ENCODE measurements around the gene GAB1.

The GAB1 gene

DNA sequence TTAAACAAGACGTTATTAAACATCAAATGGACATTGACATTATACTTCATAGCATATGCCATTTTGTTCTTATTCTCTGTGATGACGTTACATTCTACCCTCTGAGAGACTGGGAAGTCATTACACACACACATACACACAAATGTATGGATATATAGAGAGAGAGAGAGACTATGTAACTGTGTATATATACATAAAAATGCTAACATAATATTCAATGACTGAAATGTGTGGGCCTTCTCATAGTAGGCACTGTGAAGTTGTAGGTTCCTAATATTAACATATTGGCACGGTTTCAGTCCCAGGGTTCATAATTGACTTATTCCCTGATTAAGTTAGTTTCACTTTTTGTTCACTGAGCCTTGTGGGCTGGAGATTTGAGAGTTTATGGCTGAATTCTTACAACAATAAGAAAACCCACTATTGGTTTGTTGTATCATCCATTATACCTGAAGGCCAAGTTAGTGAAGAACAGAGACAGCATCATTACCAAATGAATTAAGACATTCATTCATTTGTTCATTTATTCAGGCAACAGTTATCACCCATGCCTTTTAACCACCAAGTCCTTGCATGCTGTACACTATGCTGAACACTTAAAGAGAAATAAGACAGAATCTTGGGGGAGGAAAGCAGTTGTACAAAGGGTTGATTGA is 68.5 kb downstream of the GAB1 start:
- TF ChIP-seq POLR2A (IDR thresholded peaks at IDR 0.05; ENCODE audit: extremely low read depth, insufficient read length) (no peak), MYC (IDR thresholded peaks at IDR 0.05; ENCODE audit: low read depth, low read length) (no peak), MAX (IDR thresholded peaks at IDR 0.05; ENCODE audit: low read depth, low read length) (no peak)
- TF ChIP-seq, protein P1, sequence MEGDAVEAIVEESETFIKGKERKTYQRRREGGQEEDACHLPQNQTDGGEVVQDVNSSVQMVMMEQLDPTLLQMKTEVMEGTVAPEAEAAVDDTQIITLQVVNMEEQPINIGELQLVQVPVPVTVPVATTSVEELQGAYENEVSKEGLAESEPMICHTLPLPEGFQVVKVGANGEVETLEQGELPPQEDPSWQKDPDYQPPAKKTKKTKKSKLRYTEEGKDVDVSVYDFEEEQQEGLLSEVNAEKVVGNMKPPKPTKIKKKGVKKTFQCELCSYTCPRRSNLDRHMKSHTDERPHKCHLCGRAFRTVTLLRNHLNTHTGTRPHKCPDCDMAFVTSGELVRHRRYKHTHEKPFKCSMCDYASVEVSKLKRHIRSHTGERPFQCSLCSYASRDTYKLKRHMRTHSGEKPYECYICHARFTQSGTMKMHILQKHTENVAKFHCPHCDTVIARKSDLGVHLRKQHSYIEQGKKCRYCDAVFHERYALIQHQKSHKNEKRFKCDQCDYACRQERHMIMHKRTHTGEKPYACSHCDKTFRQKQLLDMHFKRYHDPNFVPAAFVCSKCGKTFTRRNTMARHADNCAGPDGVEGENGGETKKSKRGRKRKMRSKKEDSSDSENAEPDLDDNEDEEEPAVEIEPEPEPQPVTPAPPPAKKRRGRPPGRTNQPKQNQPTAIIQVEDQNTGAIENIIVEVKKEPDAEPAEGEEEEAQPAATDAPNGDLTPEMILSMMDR (IDR thresholded peaks at IDR 0.05; ENCODE audit: low read depth, low read length): no peak
- DNase-seq (ENCODE audit: low read depth): no peak
- no peak overlapping the region for H3K4me3 ChIP-seq (ENCODE audit: low read depth, low read length)

DNA sequence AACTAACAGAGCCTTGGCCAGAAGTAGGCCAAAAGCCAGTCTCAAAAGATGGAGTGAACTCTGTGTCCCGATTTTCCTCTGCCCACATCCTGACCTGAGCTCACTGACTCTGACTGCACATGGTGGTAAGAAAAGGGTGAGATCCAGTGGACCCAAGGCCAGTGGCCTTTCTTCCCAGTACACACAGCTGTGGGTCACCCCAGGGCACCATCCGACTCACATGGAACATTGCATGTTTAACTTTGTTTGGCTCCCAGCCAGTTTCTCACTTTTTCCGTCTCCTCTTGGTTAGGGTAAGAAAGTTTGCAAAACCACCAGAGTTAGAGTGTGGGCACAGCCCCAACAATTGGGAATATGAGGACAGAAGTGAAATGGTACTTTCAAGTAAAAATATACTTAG is 69.8 kb downstream of the GAB1 start:
- TF ChIP-seq MYC (IDR thresholded peaks at IDR 0.05; ENCODE audit: low read depth, low read length) (no peak), MAX (IDR thresholded peaks at IDR 0.05; ENCODE audit: low read depth, low read length) (no peak), POLR2A (IDR thresholded peaks at IDR 0.05; ENCODE audit: extremely low read depth, insufficient read length) (no peak)
- TF ChIP-seq, protein P1 (IDR thresholded peaks at IDR 0.05; ENCODE audit: low read depth, low read length): no peak
- no peak for DNase-seq (ENCODE audit: low read depth)
- H3K4me3 ChIP-seq (ENCODE audit: low read depth, low read length): no peak overlapping the region

GRCh38 chr4:143407474-143407873 is 70.8 kb downstream of the GAB1 start:
- no peak for DNase-seq (ENCODE audit: low read depth)
- no peak overlapping the region for H3K4me3 ChIP-seq (ENCODE audit: low read depth, low read length)
- TF ChIP-seq POLR2A (IDR thresholded peaks at IDR 0.05; ENCODE audit: extremely low read depth, insufficient read length): no peak

- no peak for DNase-seq (ENCODE audit: low read depth)
- TF ChIP-seq MAX (IDR thresholded peaks at IDR 0.05; ENCODE audit: low read depth, low read length): no peak
- no peak for TF ChIP-seq POLR2A (IDR thresholded peaks at IDR 0.05; ENCODE audit: extremely low read depth, insufficient read length)
- no peak for TF ChIP-seq MYC (IDR thresholded peaks at IDR 0.05; ENCODE audit: low read depth, low read length)
- TF ChIP-seq, protein P1 (IDR thresholded peaks at IDR 0.05; ENCODE audit: low read depth, low read length): no peak
- no peak overlapping the region for H3K4me3 ChIP-seq (ENCODE audit: low read depth, low read length)
Observed at GRCh38 chr4:143407888-143408287, 71.2 kb downstream of the GAB1 start.

DNA sequence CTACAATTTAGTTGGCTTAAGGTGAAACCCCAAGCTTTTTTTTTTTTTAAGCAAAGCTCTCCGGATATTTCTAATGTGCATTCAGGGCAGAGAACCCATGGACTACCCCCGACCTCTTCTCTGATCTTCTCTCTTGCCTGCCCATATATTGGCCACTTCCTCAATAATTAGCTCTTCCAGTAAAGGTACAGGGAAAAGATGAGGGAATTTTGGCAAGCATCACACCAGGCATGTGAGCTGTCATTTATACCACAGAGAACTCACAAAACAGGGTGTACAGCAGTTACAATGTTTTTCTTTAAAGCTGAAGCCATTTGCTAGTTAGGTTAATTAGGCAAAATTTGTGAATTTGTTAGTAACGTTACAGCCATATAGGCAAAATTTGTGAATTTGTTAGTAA is 73.3 kb downstream of the GAB1 start:
- no peak overlapping the region for H3K4me3 ChIP-seq (ENCODE audit: low read depth, low read length)
- DNase-seq (ENCODE audit: low read depth): no peak
- TF ChIP-seq MYC (IDR thresholded peaks at IDR 0.05; ENCODE audit: low read depth, low read length) (no peak), MAX (IDR thresholded peaks at IDR 0.05; ENCODE audit: low read depth, low read length) (no peak), POLR2A (IDR thresholded peaks at IDR 0.05; ENCODE audit: extremely low read depth, insufficient read length) (no peak)
- TF ChIP-seq, protein P1 (IDR thresholded peaks at IDR 0.05; ENCODE audit: low read depth, low read length): no peak

DNA sequence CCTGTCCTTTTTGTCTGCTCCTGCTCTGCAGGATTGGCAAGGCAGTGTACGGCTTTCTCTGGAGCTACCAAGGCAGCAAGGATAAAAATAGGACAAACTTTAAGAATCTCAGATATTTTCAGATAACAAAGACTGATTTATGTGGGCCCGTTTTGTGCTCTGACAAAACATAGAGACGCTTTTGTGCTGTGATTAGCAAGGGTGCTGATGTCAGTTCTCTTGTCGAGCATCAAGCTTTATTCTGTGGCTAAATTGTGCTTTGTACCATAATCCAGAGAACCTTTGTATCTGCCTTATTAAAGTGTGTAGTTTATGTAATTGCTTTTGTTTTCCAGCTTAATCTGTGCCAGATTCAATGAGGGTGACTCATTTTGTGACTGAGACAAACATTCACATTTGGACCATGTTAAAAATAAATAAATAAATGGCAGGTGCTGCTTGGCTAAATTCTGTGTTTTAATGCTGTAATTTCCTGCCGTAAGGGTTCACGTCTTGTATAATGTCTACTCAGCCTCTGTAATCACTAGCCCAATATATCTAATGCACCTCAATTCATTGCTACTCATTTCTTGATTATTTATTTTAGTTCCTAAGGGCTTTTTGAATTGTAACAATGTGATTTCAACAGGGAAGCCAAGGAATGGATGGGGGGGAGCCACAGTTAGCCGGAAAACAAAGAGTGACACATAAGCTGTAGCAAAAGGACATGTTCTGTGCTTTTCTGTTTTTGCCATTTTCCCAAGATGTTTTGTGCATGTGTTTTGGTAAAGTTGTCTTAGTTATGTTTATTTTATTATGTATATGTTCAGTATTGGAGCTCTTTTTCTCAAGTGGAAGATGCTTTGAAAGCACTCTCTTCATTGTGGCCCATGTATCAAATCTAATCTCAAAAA is 75.1 kb downstream of the GAB1 start:
- TF ChIP-seq MAX (IDR thresholded peaks at IDR 0.05; ENCODE audit: low read depth, low read length) (no peak), POLR2A (IDR thresholded peaks at IDR 0.05; ENCODE audit: extremely low read depth, insufficient read length) (no peak), MYC (IDR thresholded peaks at IDR 0.05; ENCODE audit: low read depth, low read length) (no peak)
- TF ChIP-seq, protein P1 (IDR thresholded peaks at IDR 0.05; ENCODE audit: low read depth, low read length): no peak
- no peak overlapping the region for H3K4me3 ChIP-seq (ENCODE audit: low read depth, low read length)
- DNase-seq (ENCODE audit: low read depth): no peak
